Vagina (tissue), 2 donors: ENCODE results near the gene NEAT1.

Experiments
- CTCF ChIP-seq, 3 experiments: fragments of 450-650 bp in 2 of 3; fragments of 200-600 bp in 1 of 3; sonication (generic) in 1 of 3; IDR thresholded peaks; one replicate each; pipeline ENCODE4 v1.5.1; 2017 to 2019; ENCODE audit warnings: antibody characterized with exemption in 3 of 3, mild to moderate bottlenecking in 2 of 3, moderate library complexity in 2 of 3
- POLR2A ChIP-seq, 2 donors: fragments of 450-650 bp; IDR thresholded peaks; one replicate each; pipeline ENCODE4 v1.6.1; 2017; ENCODE audit warnings: antibody characterized with exemption in 2 of 2, mild to moderate bottlenecking in 2 of 2, moderate library complexity in 2 of 2

- TF ChIP-seq CTCF (IDR thresholded peaks at IDR 0.05) = no peak
- peak in 1 of 2 donors; percentile 29 for TF ChIP-seq POLR2A (IDR thresholded peaks at IDR 0.05)
Measured at GRCh38 chr11:65418431-65418680, 4.2 kb upstream of the NEAT1 start.
